Dermis blood vessel endothelial cell (primary cell): ENCODE data around the gene CAPRIN1. TPM values are rescaled to one million over a fixed set of nuclear protein-coding genes. Genes with fewer than 3 reads are reported as not detected.
"Not testable (repeated sequence)": the region's sequence is repeated elsewhere in the genome, so short reads cannot be mapped to it uniquely, and the experiment has no call there.

Source experiments
- DNase-seq: peaks from one replicate; pipeline ENCODE4 v3.0.0; 2010
- total RNA-seq: library from RNA; depleted of rRNA; stranded (reverse); fragments of >200 nt; gene quantifications from 2 replicates; pipeline ENCODE4 v1.2.3, GENCODE V29; 2014

Gene CAPRIN1
- total RNA-seq, 1 donor from 2014 or later, result 171 TPM

DNA sequence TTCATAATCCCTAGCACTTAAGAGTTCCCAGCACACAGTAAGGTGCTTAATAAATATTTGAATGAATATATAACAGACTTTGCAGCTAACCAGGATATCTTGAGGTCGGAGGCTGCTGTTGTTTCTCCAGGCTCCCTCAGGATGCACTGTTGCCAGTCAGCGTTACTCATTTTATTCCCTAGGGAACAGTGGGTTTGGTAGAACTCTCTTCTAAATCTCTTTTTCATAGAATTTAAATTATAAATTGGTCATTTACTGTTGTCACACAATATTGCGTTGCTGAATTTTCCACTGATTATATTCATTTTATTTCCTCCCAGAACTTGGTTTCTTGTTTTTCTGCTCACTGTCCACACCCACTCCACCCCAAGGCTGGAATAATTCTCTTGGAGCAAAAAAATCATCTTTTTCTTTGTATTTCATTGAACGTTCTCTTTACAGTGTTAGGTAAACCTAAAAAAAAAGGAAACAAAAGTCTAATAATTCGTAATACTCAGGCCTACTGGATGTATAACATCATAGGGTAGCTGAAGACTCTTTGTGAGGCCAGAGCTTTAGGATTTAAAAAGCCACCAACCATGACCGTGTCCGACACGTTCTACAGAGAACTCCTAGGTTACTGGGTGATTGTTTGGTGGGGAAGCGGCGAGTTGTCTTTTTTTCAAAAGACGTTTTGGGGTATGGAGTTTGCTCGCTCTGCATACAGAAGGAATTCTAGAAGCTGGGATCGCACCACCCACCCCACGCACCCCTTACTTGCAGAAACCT is 766 bp upstream of the CAPRIN1 start:
- DNase-seq, result peak; percentile 54

DNA sequence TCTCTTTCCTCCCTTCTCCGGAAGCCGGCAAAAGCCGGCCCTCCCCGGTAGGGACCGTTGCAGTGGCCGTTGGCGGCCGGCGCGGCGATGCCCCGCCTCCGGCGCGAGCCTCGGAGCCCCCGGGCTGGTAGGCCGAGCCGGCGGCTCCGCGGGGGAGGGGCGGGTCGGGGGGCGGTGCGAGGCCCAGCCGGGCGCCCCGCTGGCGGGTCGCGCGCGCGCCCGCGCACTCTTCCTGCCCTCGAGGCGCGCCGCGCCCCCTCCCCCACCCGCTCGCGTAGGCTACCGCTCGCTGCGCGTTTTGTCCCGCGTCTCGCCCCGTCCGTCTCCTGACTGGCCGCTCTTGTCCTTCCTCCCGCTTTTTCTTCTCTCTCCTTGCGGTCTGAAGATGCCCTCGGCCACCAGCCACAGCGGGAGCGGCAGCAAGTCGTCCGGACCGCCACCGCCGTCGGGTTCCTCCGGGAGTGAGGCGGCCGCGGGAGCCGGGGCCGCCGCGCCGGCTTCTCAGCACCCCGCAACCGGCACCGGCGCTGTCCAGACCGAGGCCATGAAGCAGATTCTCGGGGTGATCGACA is 591 bp downstream of the CAPRIN1 start:
- DNase-seq, result peak; percentile 93

DNA sequence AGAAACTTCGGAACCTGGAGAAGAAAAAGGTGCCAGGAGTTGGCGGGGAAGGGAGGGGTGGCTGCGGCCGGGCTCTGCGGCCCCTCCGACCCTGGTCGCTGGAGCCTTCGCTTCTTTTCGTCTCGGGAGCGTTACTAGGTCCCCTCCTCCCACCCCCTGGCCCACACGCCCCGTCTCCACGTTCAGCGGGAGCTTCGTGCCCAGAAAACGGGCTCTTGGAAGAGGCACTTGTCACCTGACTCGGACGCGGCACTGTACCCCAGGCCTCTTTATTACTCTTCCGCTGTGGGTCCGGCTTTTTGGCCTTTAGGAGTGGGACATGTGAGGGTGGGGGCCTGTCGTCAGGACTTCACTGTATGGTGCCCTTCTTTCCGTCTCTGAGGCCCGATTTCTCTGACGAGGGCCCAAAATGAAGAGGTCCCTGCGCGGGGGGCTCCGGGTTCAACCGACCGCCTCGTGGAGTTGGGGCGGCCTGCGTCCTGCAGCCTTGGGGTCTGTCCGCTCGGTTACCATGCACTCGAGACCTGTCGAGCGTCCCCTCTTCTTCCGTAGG is 1.2 kb downstream of the CAPRIN1 start:
- DNase-seq, result peak; percentile 41

DNA sequence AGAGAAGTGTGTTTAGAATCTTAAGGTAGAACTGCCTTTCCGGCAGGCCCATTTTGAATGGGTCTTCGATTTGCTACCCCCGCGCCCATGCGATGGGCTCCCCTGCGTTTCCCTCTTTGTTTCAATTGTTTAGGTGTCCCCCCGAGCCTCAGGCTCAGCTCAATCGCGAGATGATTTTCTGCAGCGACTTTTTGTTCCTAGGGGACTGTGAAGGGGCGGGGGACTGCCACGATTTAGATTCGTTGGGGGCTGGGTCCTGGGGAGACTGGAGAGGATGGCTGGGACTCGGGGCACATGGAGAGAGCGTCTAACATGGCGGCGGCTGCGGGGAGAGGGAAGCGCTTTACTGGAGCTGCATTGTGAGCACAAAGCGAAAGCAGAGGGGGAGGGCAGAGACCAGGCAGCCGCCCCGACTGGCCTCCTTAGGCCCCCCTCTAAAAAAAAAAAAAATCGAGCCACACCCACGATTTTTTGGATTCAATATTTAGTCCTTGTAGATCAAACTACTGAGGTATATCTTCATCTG is 1.7 kb downstream of the CAPRIN1 start:
- DNase-seq, result peak; percentile 86

DNA sequence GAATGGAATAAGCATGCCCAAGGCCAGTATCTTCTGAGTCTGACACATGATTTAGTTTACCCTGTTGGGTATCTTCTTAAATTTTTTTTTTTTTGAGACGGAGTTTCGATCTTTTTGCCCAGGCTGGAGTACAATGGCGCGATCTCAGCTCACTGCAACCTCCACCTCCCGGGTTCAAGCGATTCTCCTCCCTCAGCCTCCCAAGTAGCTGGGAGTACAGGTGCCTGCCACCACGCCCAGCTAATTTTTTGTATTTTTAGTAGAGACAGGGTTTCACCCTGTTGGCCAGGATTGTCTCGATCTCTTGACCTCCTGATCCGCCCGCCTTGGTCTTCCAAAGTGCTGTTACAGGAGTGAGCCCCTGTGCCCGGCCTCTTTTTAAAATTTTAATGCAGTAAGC is 2.8 kb downstream of the CAPRIN1 start:
- not testable (repeated sequence) for DNase-seq

DNA sequence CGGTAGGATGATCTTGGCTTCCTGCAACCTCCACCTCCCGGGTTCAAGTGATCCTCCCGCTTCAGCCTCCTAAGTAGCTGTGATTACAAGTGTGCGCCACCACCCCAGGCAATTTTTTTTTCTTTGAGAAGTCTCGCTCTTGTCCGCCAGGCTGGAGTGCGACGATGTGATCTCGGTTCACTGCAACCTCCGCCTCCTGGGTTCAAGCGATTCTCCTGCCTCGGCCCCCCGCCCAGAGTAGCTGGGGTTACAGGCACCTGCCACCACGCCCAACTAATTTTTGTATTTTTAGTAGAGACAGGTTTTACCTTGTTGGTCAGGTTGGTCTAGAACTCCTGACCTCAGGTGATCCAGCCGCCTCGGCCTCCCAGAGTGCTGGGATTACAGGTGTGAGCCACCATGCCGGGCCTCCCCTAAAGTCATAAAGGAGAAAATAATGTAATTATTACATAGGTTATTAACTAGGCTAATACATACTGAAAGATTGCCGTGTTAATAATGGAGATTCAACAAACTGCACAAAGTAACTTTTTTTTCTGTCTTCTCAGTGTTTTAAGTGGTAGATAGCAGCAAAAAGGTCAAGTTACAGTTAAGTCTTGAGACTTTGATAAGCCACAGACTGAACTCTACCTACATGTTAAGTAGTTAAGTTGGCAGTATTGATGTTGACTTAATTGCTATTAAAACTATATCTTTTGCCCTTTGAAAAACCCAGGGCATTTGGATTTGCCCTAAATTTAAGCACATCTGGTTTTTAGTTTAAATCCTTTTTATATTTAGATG is 3.9 kb downstream of the CAPRIN1 start:
- DNase-seq, result no peak

DNA sequence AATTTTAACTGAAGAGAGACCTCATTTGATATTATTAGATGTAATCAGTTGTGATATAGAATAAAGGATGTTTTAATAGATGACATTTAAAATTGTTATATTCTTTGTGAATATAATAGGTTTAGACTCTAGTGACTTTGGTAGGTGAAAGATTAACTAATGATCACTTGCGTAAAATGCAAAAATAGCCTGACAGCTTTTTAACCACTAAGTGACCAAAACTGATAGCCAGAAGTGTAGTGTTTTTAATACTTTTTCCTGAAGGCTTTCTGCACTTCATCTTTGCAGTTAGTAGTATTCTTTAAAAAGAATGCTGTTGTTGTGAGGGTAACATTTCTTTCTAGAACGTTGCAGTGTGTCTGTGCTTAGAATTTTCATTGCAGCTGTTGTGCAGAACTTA is 5.1 kb downstream of the CAPRIN1 start:
- no peak for DNase-seq

DNA sequence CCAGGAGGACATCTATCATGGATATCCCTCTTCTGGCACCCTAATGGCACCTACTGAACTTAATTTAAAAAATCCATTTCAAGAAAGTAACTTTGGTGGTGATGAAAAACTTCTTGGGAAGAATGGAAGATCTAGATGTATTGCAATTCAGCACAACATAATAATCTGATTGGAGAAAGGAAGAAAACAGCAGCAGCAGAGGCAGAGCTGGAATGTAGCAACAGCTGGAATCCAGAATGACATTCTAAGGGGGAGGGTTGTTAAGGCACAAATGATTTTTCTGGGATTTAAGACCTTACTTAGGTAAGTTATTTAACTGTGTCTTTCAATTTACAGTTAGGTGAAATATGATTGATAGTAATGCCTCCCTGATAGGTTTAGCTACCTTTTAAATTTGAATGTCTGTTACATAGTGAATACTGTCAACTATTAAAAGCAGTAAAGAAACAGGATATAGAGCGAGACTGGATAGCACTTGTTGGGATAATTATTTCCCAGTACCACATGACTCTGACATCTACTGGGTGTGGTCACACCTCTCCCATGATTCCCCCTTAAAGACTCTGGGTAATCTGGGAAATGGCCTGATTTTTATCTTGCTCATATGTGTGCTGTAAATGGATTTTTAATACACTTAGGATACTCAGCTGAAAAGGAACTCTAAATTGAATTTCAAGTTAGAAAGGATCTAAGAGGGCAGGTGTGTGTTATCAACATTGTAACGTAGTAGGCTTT is 11.7 kb downstream of the CAPRIN1 start:
- DNase-seq, result no peak

DNA sequence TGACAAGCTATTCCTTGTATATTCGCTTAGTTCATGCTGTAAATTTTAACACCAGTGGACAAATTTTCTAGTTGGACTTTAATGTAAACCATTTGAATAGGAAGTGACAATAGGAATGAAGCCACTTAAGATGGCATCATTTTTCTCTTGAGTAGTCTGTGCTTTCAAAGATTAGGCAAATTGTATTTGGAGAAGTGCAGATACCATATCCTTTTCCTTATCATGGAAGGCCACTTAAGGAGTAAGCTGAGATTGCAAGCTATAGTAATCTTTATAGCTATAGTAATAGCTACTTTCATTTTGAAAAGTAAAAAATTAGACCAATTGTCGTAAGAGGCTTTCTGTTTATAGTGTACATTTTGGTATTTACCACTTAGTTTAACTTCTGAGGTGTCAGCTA is 12.8 kb downstream of the CAPRIN1 start:
- no peak for DNase-seq

DNA sequence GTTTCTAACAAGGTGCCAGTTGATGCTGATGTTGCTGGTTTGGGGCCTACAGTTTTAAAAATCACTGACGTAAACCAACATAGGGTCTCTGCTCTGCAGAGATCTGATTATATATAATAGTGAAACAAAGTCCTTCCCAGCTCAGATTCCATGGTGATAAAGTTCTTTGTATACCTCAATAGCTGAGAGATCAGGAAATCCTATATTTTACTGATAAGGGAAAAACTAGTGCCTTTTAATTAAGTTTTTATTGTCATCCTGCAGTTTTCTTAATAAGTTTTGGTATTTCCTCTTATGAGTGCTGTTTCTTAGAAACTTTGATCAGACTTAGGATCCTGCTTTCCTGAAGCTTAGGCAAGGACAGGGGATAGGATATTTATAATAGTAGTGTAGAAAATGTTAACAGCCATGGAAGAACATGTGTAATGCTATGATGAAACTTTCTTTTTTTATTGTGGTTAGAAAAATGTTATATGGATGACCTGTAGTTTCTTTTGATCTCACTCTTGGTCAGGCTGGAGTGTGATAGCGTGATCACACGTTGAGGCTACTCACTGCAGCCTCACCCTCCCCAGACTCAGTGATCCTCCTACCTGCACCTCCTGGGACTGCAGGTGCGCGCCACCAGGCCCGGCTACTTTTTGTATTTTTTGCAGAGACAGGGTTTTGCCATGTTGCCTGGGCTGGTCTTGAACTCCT is 14.1 kb downstream of the CAPRIN1 start:
- DNase-seq, result peak; percentile 13

DNA sequence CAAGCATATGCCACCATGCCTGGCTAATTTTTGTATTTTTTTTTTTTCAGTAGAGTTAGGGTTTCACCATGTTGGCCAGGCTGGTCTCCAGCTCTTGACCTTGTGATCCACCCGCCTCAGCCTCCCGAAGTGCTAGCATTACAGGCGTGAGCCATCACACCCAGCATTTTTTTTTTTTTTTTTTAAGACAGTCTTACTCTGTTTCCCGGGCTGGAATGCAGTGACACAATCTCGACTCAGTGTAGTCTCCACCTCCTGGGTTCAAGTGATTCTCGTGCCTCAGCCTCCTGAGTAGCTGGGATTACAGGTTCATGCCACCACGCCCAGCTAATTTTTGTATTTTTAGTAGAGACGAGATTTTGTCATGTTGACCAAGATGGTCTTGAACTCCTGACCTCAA is 15.2 kb downstream of the CAPRIN1 start:
- DNase-seq, result not testable (repeated sequence)

DNA sequence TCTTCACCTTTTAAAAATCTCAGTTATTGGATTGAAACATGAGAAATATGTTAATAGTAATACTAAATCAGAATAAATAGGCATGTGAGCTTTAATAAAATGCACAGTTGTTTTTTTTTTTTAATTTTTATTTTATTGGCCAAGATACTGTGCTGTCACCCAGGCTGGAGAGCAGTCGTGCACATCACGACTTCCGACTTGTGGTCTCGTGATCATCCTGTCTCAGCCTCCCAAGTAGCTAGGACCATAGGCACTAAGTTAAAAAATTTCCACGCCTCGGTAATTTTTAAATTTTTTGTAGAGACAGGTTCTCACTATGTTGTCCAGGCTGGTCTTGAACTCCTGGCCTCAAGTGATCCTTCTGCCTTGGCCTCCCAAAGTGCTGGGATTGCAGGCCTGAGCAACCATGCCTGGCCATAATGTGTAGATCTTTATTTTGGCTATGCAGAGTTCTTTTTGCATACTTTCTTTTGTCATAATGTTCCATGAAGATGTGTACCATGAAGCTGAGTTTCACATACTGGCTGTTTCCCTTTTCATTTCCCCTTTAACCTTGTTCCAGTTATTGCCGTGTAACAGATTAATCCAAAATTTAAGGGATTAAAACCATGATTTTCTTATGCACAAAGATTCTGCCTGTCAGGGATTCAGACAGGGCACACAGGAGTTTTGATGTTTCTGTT is 16.0 kb downstream of the CAPRIN1 start:
- DNase-seq, result no peak

DNA sequence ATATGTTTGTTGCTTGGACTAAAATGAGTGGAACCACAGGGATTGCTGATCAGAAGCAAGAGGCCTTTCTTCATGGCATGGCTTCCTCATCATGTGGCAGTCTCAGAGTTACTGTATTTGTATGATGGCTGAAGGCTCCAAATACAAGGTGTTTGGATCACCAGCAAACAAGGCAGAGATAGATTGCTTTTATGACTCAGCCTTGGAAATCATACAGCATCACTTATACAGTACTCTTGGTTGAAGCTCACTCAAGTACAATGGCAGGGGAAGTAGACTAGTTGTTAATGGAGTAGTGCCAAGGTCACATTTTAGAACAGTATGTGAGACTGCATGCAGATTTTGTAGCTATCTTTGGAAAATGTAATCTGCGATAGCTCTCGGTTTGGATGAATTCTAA is 16.6 kb downstream of the CAPRIN1 start:
- peak; percentile 93 for DNase-seq

DNA sequence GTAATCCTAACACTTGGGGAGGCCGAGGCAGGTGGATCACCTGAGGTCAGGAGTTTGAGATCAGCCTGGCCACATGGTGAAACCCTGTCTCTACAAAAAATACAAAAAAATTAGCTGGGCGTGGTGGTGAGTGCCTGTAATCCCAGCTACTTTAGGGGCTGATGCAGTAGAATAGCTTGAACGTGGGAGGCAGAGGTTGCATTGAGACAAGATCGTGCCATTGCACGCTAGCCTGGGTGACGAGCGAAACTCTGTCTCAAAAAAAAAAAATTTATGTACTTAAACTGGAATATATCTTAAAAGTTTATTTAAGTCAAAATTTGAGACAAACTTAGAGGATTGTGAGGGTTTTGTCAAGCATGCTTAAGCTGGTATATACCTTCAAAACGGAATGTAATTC is 19.8 kb downstream of the CAPRIN1 start:
- DNase-seq, result not testable (repeated sequence)

DNA sequence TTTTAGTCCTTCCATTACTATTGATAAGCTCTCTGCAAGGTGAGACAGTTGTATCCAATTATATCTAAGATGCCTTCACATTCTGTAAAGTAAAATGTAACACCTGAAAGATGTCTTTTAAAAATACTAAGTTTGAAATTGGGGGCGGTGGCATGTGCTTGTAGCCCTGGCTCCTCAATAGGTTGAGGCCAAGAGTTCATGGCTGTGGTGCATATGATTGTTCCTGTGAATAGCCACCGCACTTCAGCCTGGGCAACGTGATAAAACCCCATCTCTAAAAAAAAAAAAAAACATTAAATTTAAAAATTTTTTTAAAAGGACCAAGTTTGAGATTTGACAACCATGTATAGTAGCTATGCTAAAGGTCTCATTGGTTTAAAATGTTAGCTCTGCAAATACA is 20.5 kb downstream of the CAPRIN1 start:
- DNase-seq, result no peak

DNA sequence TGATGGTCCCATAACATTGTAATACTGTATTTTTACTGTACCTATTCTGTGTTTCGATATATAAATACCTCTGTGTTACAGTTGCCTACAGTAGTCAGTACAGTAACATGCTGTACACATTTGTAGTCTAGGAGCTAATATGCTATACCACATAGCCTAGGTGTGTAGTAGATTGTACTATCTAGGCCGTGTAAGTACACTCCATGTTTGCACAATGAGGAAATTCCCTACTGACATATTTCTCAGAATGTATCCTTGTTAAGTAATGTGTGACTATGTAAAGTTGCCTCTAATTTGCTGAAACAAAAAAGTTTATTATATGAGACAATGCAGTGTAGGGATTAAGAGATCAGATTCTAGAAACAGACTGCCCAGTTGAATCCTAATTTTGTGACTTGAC is 21.3 kb downstream of the CAPRIN1 start:
- DNase-seq, result no peak

DNA sequence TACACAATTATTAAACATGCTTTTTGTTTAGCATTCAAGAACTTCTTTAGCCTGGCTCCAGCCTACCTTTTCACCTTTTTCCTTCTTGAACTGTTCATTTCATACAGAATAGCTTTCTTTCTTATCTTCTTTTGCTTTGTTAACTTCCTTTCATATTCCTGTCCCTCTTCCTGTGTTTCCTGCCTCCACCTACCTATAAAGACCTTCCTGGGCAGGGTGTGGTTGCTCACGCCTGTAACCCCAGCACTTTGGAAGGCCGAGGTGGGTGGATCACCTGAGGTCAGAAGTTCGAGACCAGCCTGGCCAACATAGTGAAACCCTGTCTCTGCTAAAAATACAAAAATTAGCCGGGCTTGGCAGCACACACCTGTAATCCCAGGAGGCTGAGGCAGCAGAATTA is 22.9 kb downstream of the CAPRIN1 start:
- DNase-seq, result no peak

DNA sequence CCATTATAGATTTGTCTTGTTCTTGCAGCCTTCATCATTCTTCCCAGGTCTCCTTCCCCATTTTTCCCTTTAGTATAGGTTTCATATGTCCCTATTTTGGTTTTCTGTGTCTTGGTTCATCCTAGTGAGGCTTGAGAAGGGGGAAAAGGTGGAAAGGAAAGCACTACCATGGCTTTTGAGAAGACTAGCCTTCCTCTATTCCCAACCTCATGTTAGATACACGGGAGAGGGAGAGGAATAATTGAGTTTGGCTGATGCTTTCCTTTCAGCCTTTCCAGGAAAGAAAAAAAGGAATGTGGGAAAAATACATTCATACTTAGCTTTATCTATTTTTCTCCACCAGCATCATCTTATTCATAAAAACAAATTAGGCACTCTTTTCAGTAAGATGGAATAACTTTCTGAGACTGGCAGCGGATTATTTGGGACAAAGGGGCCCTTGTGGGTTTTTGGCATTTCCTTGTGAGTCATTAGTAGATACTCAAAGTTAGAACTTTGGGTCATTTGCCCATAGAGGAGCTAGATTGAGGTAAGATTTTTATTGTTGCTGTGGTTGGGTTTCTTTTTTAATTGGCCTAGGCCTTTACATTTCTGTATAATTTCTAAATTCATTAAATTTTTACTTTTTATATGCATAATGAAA is 23.8 kb downstream of the CAPRIN1 start:
- DNase-seq, result peak; percentile 56

DNA sequence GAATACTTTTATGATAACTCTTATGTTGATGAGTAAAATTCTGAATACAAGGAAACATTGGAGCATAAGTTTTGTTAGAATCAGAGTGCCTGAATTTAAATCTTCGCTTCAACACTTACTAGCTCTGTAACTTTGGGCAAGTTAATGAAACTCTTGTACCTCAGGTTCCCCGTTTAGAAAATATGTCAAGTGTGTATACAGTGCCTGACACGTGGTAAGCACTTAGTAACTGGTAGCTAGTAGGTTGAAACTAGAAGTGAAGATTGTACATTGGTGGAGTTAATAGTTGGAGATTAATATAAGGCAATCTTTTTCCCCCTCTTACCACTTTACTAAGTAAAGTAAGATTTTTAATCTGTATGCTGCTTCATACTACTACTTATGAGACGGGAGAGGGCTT is 29.1 kb downstream of the CAPRIN1 start:
- DNase-seq, result no peak

DNA sequence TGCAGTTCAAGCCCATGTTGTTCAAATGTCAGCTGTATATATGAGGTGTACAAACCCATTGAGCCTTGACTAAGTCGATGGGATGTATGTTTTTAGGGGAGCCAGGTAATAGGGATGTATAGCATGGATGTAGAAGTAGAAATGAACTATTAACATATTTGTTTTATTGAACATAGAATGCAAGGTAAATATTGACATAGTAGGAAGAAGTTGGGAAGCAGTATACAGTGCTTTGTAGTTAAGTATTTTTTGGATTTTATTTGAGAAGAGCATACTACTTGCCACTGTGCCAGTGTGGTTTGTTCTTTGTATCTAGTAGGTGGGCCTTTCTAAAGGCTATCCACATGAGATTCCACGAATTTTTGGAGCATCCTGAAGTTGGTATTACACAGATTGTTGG is 33.1 kb downstream of the CAPRIN1 start:
- DNase-seq, result no peak
